Stimulated activated CD4-positive, alpha-beta T cell treated with anti-CD3 and anti-CD28 coated beads, Interleukin-2, amount 100 ng/mL, for 4 hours (primary cell): ENCODE results near the gene CTNNAL1.
"Not testable (repeated sequence)": the region's sequence is repeated elsewhere in the genome, so short reads cannot be mapped to it uniquely, and the experiment has no call there.

Experiments
- DNase-seq: peaks from one replicate; pipeline ENCODE4 v3.0.0-alpha.2; 2020; ENCODE audit warnings: low read depth

CTNNAL1 gene

DNA sequence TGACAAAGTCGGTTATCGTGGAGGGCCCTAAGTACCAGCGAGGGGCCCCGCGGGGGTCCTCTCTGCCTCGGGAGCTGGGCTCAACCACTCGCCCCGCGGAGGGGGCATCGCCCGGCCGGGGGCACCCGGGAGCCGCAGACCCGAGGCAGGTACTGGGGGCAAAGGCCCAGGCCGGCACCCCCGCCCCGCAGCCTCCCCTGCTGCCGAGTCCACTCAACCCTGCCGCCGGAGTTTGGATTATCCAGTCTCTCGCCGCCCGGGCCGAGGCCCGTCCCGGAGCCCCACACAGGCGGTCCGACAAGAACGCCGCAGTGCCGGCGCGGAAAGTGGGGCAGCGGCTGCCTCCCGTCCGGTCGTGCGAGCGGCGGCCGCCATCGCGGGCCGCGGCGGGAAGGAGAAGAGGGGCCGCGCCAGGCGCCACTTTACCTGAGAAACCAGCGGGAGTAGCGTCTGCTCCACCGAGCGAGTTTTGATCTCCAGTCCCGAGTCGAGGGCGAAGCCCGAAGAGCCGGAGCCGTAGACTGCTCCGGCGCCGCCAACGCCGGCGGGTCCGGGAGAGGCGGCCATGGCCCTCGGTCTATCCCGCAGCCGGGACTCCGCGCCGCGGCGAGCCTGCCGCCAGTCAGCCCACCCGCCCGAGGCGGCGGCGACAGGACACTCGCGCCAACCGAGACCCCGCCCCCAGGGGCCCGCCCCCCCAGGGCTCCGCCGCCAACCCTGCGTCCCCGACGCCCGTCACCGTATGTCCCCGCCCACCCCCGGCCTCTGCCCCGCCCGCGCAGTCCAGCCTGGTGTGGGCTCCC lies at the start of gene CTNNAL1:
CTNNAL1 (minus strand) TSS at position 624 of the 803 bp plus-strand sequence; CDS start at position 567, 57 bp downstream.
- peak; percentile 73 for DNase-seq

- DNase-seq: no peak
These were observed 49.2 kb upstream of the CTNNAL1 start for GRCh38 chr9:109062543-109062942.

DNA sequence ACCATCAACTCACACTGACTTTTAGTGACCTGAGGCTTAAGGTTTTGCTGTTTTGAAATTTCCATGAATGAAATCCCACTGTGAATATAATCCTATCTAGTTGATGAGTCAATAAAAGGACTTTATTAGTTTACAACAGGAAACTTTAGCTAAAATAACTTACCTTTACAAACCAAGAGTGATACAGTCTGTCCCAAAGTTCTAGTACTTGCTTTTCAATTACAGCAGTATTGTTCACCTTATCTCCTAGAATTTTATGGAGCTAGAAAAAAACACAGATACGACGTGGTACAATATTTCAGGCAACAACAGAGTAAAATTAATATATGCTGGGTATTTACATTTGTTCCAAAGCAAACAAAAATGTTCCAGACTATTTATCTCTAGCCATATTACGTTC lies 46.9 kb upstream of the CTNNAL1 start:
- no peak for DNase-seq

GRCh38 chr9:109053121-109053520 lies 39.8 kb upstream of the CTNNAL1 start:
- DNase-seq: not testable (repeated sequence)

- no peak for DNase-seq
These were observed 39.1 kb upstream of the CTNNAL1 start for GRCh38 chr9:109052416-109052815.

DNA sequence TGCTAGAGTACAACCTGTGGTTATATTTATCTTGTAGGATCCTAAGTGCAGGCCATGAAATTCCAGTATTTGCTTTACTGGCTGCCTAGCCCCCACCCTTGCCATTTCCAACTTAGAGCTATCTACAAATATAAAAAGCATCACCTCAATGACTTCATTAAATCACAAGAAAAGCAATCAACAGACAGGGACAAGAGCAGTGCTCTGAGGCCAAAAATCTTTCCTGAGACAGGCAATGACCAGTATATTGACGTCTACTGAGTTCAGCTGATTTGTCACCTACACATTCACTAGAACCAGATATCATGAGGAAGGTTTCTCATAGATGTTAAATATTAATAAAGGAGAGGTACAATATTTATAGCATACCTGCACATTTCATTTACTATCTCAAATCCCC lies 38.4 kb upstream of the CTNNAL1 start:
- DNase-seq: no peak

- no peak for DNase-seq
These were observed 37.1 kb upstream of the CTNNAL1 start for GRCh38 chr9:109050444-109050843.

DNA sequence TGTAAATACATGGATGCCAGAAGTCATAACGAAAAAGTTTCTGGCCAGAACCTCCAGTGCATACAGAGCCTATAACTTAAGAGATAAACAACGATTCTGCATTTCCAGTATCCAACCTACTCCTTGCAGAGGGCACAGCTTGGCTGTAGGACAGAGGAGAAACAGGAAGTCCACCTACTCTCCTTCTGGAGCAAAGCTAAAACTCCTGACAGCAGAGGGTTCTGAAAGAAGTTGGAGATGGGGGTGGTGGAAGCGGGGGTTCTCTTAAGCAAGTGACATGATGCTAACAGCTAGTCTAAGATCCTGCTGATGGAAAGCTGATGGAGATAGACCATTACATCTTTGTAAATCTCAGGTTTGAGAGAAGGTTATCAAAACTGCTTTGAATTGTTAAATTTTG lies 35.5 kb upstream of the CTNNAL1 start:
- no peak for DNase-seq

DNA sequence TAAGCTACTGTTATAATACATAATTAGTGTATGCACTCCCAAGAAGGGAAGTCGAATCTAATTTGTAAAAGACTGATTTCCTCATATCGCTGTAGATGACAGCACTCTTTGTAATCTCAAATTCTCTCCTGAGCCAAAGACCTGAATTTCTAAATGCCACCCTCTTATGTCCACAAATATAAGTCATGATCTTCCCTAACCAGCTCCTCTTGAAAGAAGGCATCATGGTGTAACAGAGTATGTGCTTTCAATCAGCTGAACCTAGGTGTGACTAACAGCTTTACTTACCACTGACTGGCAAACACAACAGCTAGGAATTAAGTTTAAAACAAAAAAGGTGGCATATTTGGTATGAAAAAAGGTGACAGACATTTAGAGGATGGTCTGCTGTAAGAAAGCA lies 34.0 kb upstream of the CTNNAL1 start:
- DNase-seq: no peak

DNA sequence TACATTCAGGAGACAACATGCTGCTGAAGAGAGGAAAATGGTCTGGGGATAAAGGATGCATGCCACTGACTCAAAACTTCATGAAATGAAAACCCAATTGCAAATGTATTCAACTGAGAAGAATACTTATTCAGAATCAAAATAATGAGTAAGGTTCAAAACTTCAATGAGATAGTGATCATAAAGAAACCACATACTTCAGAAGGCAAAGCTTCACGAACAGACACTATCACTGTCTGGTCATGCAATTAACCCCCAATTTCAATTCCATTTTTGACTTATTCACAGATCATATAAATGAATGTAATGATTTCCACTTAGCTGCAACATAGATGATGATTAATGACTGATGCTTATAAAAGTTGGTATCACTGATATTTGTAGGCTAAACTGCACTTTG lies 33.0 kb upstream of the CTNNAL1 start:
- DNase-seq: no peak

GRCh38 chr9:109043578-109043977 lies 30.3 kb upstream of the CTNNAL1 start:
- DNase-seq: no peak

DNA sequence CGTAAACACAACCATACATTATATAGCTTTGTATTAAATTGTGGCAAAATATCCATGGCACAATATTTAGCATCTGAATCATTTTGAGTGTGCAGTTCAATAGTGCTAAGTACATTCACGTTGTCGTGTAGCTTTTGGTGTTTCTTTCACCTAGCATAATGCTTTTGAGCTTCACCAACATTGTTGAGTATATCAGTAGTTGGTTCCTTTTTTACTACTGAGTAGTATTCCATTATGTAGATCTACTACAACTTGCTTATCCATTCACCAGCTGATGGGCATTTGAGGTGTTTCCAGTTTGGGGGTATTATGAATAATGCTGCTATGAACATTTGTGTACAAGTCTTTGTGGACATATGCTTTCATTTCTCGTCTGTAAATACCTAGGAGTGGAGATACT lies 27.3 kb upstream of the CTNNAL1 start:
- no peak for DNase-seq

- no peak for DNase-seq
These were observed 26.2 kb upstream of the CTNNAL1 start for GRCh38 chr9:109039539-109039938.

- DNase-seq: no peak
These were observed 24.8 kb upstream of the CTNNAL1 start for GRCh38 chr9:109037946-109038715.

GRCh38 chr9:109036744-109037680 lies 23.7 kb upstream of the CTNNAL1 start:
- DNase-seq: no peak

GRCh38 chr9:109035684-109036423 lies 22.6 kb upstream of the CTNNAL1 start:
- DNase-seq: no peak

GRCh38 chr9:109033941-109034700 lies 20.8 kb upstream of the CTNNAL1 start:
- DNase-seq: no peak

DNA sequence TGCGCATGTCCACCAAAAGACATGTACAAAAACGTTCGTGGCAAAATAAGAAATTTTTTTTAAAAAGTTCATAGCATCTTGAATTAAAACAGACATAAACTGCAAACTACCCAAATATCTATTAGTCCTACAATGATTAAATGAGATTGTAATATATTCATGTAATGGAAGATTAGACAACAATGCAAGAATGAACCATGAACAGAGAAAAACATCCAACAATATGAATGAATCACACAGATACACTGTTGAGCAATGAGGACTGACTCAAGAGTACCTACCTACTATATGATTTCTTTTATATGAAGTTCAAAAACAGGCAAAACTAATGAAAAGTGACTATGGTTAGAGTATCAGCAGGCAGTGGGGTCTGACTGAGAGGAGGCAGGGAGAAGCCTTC lies 17.9 kb upstream of the CTNNAL1 start:
- no peak for DNase-seq

DNA sequence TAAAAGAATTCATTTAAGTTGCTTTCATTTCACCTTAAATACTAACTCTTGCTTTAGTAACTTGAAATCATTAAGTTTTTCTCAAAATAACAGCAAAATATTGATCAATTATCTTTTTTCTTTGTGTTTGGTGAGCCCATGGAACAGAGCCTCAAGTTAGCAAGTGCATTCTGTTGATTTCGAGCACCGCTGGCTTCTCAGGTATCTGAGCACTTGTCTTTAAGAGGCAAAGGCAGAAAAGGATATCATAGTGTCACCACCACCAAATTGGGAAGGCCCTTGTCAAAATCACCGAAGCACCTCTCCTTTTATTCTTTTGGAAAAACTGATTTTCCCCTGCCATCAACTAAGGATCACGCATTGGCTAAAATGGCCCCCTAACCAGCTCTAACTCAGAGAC lies 17.1 kb upstream of the CTNNAL1 start:
- no peak for DNase-seq

- DNase-seq: no peak
These were observed 15.2 kb upstream of the CTNNAL1 start for GRCh38 chr9:109028457-109028856.

- DNase-seq: no peak
These were observed 13.9 kb upstream of the CTNNAL1 start for GRCh38 chr9:109027176-109027575.
